NCI-H446 treated with DMSO at 0.1 percent for 48 hours (cell line): ENCODE data around the gene OR1K1.
"Not testable (repeated sequence)": the region's sequence is repeated elsewhere in the genome, so short reads cannot be mapped to it uniquely, and the experiment has no call there.

Experiments used
- DNase-seq: peaks from one replicate; lab custom pipeline; 2025; lab: John Stamatoyannopoulos, UW

Gene OR1K1

GRCh38 chr9:122814545-122814944 lies 14.6 kb downstream of the OR1K1 start:
- no peak for DNase-seq

GRCh38 chr9:122815544-122815943 lies 15.6 kb downstream of the OR1K1 start:
- DNase-seq: no peak

DNA sequence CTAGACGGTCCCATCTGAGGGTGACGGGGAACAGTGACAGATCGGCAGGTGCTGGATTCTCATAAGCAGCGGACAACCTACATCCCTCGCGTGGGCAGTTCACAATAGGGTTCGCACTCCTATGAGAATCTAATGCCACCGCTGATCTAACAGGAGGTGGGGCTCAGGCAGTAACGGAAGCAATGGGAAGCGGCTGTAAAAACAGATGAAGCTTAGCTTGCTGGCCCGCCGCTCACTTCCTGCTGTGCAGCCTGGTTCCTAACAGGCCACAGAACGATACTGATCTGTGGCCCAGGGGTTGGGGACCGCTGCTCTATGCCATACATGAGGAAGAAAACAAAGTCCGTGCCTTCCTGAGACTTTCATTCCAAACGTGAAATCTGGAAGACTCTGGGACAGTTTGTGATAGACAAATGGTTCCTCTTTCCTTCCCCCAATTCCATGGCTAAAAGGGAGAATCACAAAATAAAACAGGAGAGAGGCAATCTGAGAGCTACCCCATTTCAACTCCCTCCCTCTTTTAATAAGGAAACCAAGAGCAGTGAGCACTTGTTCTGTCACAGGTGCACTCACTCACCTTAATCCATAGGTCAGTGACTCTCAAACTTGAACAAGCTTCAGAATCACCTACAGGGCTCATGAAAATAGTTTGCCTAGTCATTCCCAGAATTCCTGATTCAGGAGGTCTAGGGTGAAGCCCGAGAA lies 16.4 kb downstream of the OR1K1 start:
- no peak for DNase-seq

DNA sequence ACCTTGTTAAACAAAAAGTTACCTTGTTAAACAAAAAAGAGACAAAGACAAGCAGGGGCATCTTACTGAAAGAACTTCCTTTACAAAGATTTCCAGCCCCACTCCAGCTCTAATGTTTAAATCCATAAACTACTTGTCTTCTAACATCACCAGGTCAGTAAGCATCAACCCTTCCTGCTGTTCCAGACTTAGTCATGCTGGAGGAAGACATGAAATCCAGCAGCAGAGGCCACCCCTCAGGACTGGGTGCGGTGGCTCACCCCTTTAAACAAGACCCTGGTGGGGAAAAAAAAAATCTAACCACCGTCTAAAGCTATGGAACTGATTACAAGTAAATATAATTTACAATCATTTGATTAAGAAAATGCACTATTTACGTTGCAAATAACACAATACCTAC lies 19.4 kb downstream of the OR1K1 start:
- no peak for DNase-seq

DNA sequence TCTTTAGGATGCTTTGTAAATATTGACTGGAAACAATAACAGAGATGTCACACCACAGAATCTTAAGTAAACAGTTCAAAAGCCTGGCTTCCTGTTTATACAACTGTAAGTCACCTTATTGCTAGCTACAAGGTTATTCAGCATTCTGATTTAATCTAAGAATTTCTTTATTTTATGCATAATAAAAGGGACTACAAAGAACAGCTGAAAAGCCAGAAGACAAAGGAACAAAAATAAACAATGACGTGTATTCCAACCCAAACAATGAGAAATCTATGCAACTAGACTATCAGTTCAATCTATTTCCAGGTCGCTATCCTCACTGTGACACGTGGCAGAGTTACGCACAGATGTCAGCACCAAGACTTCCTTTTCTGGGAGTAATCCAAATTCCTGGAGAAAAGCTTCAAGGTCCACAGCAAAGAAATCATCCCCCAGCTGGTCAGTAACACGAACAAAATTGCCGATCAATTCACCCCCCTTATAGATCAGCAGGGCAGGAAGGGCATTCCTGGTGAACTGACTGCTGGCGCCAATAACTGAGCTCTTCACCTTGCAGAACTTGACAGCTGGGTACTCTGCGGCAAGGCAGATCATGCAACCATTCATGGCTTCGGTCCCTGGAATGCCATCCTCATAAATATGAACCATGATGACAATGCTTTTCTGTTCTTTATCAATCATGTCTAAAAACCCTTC lies 20.0 kb downstream of the OR1K1 start:
- DNase-seq: no peak

- DNase-seq: no peak
These were observed 20.5 kb downstream of the OR1K1 start for GRCh38 chr9:122820490-122820845.

- no peak for DNase-seq
These were observed 21.5 kb downstream of the OR1K1 start for GRCh38 chr9:122821278-122821943.

DNA sequence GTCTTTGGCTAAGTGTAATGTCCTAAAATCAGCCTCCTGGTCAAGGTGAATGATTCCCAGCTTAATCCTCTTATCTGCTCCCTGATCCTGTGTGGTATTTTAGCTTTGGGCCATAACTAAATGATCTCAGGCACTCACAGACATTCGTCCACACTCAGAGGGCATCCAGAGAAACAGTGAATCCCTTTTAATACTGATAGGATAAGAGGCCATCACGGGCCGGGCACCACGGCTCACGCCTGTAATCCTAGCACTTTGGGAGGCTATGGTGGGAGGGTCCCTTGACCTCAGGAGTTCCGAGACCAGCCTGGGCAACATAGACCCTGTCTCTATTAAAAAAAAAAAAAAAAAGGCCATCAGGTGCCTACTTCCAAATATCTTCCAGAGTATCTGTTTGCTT lies 22.1 kb downstream of the OR1K1 start:
- no peak for DNase-seq

GRCh38 chr9:122822938-122823337 lies 23.0 kb downstream of the OR1K1 start:
- no peak for DNase-seq

- DNase-seq: no peak
These were observed 27.8 kb downstream of the OR1K1 start for GRCh38 chr9:122827761-122828093.

- not testable (repeated sequence) for DNase-seq
These were observed 29.0 kb downstream of the OR1K1 start for GRCh38 chr9:122828965-122829284.

DNA sequence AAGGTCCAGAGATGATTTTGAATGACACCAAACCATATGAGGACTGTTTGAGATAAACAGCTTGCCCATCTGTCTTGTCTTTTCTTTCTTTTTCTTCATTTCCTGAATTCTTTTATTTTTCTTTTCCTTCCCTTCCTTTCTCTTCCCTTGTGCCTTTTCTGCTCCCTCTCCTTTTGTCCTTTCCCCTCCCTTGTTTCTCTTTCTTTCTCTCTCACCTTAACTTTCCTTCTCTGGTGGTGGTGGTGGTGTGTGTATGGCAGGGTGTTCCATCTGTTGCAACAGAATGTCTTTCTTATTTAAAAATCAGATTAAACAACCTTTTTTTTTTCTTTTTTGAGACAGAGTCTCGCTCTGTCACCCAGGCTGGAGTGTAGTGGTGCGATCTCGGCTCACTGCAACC lies 32.3 kb downstream of the OR1K1 start:
- no peak for DNase-seq

- no peak for DNase-seq
These were observed 35.4 kb downstream of the OR1K1 start for GRCh38 chr9:122835313-122835731.

DNA sequence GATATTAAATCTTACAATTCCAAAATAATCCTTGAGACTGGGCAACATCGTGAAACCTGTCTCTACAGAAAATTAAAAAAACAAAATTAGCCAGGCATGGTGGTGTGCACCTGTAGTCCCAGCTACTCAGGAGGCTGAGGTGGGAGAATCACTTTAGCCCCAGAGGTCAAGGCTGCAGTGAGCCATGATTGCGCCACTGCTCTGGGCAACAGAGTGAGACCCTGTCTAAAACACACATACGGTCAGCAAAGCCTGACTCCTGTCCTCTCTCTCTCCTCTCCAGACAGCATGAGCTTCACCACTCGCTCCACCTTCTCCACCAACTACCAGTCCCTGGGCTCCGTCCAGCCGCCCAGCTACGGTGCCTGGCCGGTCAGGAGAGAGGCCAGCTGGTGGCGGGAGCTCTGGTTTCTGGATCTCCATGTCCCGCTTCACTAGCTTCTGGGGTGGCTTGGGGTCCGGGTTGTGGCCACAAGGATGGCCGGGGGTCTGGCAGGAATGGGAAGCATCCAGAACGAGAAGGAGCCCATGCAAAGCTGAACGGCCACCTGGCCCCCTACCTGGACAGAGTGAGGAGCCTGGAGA lies 37.4 kb downstream of the OR1K1 start:
- no peak for DNase-seq

GRCh38 chr9:122838441-122838840 lies 38.5 kb downstream of the OR1K1 start:
- DNase-seq: not testable (repeated sequence)

- no peak for DNase-seq
These were observed 41.6 kb downstream of the OR1K1 start for GRCh38 chr9:122841501-122841900.

DNA sequence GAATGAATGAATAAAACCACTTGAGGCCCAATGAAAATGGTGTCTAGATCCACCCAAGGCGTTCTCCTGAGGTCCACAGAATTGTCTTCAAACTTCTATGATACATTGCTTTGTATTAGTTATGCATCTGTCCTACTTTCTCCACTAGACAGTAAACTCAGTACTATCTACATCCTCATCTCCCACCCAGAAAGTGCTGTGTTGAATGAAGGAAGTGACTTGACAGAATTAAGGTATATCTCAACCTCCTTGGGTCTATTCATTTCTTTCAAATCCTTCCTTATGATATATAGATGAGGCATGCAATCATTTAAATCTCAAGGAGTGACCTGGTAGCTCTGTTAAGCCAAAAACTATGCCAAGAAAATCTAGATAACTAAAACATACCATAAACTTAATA lies 44.2 kb downstream of the OR1K1 start:
- DNase-seq: no peak

- DNase-seq: no peak
These were observed 45.2 kb downstream of the OR1K1 start for GRCh38 chr9:122845116-122845515.

- DNase-seq: no peak
These were observed 46.5 kb downstream of the OR1K1 start for GRCh38 chr9:122846371-122846940.

GRCh38 chr9:122848256-122848943 lies 48.5 kb downstream of the OR1K1 start:
- no peak for DNase-seq
